Activated CD4-positive, alpha-beta T cell treated with anti-CD3 and anti-CD28 coated beads for 48 hours (primary cell): ENCODE results near the gene VPS37C.

Experiments
- DNase-seq: peaks from one replicate; pipeline ENCODE4 v3.0.0-alpha.2; 2020

VPS37C gene

DNA sequence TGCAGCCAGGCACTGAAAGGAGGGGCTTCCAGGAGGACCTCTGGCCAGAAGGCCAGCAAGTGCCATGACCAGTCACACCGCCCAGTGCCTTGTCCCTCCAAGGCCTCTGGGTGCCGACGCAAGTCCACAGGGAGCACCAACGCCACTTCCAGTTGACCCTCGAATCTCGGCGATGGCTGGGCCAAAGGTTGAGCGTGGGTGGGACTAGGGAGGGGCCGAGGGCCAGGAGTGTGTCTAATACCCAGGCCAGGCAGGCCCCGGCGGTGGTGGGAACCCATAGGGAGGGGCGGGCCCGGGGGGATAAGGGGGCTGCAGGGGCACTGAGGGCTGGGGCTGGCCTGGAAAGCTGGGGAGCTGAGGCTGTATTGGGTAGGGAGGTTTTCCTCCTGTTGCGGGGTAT, 29.6 kb downstream of the VPS37C start:
- no peak for DNase-seq

DNA sequence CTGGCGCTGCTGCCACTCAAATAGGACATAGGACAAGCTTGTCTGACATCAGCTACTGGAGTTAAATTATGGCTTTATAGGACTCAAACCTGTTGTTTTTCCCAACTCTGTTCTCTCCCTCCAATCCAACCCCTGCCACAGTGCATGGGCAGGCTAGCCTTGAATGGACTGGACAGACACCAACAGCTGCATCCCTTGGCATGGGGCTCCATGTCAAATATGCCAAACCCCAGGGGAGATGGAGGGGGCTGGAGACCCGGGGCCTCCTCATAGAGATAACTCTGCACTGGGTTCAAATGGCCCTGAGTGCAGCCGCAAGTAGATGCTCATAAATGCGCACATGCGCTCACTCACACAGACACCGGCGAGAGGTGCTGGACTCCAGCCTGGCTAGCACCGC, 30.0 kb downstream of the VPS37C start:
- DNase-seq = no peak

DNA sequence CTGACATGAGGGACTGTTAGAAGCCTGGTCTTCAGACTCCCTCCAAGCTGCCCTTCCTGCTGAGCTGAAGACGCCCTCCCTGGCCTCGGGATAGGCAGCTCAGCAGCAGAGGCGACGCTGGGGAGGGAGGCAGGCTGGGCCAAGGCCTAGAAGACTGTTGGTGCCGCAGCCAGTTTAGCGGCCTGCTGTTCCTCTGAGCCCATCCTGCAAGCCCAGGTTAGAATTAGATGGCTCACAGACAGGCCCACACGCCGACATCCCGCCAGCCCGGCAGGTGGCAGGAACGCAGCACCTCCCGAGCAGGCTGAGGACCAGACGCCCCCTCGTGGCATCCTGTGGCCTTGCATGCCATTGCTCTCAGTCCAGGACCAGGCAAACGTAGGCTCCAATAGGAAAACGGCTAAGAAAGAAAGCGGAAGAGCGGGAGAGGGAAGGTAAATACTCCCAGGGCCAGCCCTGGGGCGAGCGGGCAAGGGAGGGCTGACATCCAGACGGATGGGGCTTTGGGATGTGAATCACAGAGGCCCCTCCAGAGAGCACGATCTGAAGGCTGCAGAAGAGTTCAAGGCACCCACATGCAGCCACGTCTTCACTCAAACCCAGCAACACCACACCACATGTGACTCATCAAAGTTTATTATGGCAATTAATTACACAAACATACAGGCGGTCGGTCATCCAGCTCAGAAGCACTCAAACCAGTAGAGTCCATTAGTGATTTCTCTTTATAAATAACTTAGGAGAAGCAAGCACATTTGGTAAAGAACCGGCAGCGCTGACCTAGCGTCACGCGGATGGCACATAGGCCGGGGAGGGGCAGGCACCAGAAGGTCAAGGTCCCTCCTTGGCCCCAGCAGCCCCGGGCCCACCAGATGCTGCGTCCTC, 31.3 kb downstream of the VPS37C start:
- DNase-seq = peak; percentile 94

DNA sequence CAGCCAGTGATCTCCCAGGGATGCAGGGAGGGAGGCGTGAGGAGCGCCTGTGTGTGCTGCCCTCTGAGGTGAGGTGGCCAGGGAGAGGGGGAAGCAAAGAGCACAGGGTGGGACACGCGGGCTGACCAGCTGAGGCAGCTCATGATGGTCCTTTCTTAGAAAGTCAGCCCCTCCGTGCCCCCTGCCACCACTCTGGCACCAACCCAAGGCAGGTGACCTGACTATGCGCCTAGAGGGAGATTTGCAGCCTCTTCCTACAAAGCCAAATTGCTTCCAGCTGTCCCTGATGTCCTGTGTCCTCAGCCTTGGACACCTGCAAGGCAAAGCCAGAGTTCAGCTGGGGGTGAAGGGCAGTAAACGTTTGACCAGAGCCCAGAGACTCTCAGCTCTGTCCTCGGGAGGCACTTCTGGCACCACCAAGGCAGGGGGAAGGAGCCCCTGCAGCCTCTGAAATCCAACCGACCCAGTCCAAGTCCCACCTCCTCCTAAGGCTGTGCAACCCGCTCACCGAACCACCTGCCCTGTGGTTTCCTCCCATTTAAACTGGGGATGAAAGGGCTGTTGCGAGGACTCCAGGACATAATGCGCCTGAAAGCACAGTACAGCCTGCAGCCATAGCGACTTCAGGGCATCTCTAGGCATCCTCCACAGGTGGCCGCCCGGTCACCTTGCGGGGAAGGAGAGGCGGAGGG, 32.1 kb downstream of the VPS37C start:
- no peak for DNase-seq

DNA sequence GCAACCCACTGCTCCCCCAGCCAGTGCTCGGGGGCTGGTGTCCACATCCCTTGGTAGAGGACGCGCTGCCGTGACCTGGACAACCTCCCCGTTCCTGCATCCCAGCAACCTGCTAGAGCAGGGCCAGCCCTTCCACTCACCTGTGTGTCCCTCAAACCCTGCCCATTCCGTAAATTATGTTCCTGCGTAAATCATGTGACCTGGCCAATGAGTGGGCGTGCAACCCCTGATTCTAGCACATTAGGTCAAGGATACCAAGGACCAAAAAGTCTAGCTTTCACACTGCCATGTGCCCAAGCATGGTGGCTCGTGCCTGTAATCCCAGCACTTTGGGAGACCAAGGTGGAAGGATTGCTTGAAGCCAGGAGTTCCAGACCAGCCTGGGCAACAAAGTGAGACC, 33.2 kb downstream of the VPS37C start:
- DNase-seq = no peak

DNA sequence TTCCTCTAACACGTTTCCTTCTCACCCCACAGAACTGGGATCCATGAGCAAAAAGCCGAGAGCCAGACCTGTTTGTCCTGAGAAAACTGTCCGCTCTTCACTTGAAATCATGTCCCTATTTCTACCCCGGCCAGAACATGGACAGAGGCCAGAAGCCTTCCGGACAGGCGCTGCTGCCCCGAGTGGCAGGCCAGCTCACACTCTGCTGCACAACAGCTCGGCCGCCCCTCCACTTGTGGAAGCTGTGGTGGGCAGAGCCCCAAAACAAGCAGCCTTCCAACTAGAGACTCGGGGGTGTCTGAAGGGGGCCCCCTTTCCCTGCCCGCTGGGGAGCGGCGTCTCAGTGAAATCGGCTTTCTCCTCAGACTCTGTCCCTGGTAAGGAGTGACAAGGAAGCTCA, 35.0 kb downstream of the VPS37C start:
- DNase-seq = no peak

DNA sequence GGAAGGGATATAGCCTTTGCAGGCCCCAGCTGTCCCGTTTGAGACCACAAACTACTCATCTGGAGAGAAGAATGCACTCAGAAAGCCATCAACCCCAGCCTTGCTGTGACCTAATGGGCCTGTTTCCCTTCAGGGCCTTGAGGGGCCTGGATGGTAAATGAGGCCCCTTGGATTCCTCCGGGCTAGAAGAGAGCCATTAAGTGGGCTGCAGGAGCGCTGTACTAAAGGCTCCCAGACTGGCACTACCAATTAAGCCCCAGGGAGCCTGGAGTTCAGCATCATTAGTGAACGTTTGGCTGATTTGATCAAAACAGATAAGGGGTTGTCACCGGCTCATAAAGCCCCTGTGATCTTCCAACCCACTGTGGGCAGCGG, 35.9 kb downstream of the VPS37C start:
- DNase-seq = no peak

DNA sequence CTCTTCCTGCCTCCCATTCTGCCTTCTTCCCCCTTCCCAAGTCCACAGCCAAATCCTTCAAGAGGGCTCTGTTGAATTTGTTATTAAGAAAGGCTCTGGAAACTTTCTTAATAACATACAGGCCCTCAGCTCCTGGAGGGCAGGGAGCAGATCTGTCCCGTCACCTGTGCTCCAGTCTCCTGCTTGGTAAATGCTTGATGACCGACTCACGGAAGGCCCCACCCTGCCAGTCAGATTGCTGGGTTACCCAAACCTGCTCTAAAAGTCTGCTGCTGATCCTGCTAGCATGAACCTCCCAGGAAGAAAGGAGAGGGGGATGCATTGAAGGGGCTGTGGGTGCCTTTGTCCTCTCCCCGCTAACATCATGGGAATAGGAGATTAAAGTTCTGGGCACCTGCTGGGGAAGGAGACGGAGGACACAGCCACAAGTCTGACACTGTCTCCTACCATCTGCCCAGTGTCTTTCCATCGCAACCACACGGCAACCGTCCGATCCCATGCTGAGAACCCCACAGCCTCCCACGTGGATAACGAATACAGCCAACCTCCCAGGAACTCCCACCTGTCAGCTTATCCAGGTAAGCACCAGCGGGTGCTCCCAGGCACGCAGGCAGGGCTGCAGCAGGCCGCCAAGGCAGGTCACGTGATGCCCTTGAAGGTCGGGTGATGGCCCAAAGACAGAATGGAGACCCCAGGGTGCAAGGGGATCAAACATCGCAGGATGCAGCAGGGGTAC, 36.5 kb downstream of the VPS37C start:
- DNase-seq = no peak

DNA sequence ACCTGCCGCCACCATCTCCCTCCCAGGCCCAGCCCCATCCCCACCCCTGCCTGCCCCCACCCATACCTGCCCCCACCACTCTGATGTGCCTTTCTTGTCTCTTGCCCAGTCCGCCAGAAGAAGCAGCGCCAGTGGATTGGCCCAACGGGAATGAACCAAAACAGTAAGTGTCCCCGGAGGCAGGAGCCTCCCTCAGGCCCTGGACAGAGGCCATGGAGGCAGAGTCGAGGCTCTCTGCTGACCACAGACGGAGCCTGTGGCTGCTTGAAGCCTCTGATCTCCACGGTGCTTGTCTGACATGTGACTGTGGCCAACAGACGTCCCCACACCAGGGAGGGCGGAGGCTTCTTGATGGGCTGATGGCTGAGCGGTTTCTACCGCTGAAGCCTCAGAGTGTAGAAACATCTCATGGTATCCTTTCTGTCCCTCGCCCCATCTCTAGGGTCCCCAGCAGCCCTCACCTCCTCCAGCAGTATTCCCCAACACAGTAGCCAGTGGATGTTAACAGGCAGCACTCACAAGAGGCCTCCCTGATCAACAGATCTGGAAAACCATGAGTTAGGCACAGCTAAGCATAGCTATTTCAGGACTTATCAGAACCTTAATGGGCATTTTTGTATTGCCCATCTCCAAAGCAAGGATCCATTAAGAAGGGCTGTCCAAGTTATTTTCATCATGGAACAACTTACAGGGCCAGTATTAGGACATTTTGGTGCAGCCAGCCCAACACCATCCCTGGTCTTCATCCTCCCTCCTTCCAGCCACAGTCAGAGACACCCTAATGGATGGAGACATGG, 37.3 kb downstream of the VPS37C start:
- DNase-seq = no peak

DNA sequence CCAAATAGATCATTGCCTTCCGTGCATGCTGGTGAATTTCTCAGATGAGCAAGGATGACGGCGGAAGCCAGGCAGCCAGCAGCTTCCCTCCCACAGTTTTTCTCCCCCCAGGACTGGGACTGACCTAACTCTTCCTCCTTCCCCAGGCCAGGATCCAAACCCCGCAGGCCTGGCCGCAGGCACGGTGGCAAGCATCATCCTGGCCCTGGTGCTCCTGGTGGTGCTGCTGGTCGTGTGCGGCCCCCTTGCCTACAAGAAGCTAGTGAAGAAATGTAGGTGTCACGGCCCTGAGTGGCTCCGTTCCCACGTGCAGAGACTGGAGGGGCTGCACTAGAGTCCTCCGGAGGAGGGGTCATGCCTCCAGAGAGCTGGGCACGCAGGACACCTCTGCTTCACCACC, 38.5 kb downstream of the VPS37C start:
- no peak for DNase-seq

DNA sequence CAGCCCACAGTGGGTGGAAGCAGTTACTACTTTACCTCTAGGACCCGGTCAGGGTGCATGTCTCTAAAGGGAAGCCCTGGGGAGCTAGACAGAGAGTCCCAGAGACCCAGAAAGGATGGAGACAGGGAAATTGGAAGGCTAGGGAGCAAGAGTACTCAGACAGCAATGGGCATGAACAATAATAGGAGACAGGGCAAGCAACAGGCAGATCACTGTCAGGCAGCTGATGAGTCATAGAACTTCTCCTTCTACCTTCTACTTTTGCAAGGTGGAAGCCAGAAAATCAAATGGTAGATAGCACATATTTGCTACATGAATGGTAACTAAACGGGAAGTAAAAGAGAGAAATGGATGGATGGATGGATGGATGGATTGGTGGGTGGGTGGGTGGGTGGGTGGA, 39.3 kb downstream of the VPS37C start:
- DNase-seq = no peak

DNA sequence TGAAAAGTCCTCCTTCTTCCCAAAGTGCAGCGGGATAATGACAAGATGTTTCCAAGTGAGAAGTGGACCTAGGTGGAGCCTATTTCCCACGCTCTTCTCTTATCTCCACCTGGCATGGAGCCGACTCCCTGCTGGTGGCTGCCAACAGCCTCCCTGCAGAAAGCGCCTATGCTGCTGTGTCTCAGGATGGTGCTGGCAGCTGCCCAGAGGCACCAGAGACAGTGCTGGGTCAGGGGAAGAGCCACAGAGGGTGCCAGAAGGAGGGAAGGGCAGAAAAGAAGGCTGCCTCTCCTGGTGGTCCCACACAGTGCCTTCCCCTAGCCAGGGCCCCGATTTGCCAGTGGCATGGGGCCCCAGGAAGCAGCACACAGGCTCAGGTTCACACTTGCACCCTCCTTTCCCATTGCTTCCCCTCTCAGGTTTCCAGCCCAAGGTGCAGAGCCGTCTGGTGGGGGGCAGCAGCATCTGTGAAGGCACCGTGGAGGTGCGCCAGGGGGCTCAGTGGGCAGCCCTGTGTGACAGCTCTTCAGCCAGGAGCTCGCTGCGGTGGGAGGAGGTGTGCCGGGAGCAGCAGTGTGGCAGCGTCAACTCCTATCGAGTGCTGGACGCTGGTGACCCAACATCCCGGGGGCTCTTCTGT, 39.9 kb downstream of the VPS37C start:
- no peak for DNase-seq

DNA sequence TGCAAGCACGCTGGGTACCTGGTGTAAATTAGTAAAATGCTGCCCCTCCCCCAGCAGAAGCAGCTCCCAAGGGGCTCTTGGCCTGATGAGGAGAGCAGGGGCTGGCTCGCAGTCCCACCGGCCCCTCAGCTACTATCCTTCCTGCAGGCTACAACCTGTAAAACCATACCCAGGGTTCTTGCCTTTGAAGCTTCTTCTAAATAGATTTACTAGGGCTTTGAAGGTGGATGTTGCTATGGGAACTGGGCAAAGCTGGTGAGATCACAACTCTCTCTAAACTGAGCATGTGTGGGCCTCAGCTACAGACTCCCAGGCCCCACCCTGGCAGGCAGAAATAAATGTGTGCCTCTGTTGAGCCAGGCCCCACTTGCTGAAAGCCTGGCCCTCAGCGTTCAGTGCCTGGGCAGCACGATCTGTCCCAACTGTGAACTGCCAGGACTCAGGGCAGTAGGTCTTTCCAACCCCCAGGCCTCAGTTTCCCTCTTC, 40.5 kb downstream of the VPS37C start:
- no peak for DNase-seq

DNA sequence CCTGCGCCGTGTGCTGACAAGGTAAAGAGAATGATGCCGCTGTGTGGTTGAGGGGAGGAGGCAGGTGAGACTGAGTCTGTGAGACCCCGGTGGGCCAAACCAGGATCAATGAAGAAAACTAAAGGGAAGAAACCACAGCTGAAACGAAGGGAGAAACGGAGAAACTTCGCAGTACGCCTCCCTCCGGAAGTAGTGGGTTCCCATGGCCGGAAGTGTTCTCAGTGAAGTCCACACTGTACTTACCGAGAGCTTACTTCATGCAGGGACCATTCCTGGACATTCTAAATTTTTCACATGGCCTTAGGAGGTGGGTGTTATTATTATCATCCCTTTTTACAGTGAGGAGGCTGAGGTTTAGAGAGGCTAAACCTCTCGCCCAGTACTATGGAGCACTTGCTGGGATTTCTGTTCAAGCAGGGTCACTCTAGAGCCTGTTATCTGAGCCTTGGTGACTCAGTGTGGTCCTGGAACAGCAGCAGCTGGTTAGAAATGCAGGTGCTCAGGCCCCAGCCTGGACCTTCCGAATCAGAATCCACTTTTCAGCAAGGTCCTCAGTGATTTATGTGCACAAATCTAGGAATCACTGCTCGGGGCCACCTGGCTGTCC, 41.0 kb downstream of the VPS37C start:
- no peak for DNase-seq

DNA sequence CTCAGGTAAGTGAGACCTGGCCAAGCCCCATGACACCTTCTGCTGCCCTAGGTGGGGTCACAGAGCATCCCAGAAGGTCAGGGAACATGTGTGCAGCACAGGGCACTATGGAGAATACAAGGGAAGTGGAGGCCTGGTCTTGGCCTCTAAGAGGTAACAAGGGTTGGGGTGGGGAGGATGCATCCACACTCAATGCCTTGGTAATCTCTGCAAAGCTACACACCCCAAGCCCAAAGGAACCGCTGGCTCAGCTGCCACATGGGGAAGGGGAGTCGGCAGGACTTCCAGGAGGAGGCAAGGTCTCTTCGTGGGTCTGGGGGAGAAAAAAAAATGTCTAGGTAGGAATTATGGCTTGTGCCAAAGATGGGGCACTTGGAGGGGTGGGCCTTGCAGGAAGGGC, 41.7 kb downstream of the VPS37C start:
- no peak for DNase-seq

DNA sequence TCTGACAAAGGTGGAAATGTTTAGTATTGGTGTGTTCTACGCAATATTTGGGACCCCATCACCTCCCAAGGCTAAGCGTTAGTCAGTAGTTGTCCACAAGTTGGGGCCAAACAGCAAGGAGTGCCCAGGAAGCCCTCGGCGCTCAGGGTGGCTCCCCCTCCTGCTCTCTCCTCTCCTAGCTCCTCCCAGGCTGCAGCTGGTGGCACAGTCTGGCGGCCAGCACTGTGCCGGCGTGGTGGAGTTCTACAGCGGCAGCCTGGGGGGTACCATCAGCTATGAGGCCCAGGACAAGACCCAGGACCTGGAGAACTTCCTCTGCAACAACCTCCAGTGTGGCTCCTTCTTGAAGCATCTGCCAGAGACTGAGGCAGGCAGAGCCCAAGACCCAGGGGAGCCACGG, 42.2 kb downstream of the VPS37C start:
- no peak for DNase-seq

DNA sequence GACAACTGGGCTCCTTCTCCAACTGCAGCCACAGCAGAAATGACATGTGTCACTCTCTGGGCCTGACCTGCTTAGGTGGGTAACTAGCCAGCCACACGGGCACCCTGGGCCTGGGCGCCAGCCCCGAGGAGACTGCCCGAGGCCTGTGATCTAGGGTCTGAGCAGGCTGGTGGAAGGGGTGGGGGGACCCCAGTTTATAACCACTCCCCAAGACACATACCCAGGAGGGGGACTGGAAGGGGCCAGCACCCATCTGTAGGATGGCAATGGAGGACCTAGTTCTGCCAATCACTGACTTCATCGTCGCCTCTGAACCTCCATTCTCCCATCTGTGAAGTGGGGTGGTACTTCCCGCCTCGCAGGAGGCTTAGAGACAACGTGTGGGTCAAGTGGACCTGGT, 42.8 kb downstream of the VPS37C start:
- DNase-seq = no peak

DNA sequence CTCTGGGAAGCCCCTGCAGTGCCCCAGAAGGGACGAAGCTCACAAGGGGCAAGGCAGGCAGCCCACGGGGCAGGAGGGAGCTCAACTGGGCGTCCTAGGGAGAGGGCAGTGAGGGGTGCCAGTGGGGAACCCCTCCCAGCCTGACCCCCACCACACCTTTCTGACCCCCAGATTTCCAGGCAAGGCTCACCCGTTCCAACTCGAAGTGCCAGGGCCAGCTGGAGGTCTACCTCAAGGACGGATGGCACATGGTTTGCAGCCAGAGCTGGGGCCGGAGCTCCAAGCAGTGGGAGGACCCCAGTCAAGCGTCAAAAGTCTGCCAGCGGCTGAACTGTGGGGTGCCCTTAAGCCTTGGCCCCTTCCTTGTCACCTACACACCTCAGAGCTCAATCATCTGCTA, 43.2 kb downstream of the VPS37C start:
- no peak for DNase-seq

DNA sequence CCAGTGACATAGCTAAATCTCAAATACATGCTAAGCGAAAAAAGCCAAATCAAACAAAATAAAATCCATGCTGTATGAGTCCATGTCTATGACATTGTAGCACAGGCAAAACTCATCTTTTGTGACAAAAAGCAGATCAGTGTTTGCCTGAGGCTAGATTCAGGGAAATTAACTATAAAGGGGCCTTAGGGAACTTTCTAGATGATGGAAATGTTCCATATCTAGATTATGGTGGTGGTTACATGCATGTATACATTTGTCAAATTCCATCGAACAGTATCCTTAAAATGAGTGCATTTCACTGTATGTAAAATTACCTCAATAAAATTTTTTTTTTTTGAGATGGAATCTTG, 44.1 kb downstream of the VPS37C start:
- DNase-seq = no peak

DNA sequence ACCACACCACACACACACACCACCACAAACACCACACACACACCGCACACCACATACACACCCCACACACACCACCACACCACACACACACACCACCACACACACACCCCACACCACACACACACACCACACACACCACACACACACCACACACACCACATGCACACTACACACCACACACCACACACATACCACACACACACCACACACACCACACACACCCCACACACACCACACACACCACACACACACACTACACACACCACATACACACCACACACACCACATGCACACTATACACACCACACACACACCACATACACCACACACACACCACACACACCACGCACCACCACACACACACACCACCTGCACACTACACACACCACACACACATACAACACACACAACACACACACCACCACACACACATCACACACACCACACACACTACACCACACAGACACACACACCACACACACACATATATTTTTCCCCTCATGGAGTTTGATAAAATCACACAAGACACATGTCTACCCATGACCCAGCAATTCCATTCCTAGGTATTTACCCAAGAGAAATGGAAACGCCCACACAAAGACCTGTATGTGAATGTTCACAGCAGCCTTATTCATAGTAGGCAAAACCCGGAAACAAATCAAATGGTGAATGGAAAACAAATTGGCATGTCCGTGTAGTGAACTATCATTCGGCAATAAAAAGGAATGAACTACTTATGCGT, 44.6 kb downstream of the VPS37C start:
- DNase-seq = no peak

DNA sequence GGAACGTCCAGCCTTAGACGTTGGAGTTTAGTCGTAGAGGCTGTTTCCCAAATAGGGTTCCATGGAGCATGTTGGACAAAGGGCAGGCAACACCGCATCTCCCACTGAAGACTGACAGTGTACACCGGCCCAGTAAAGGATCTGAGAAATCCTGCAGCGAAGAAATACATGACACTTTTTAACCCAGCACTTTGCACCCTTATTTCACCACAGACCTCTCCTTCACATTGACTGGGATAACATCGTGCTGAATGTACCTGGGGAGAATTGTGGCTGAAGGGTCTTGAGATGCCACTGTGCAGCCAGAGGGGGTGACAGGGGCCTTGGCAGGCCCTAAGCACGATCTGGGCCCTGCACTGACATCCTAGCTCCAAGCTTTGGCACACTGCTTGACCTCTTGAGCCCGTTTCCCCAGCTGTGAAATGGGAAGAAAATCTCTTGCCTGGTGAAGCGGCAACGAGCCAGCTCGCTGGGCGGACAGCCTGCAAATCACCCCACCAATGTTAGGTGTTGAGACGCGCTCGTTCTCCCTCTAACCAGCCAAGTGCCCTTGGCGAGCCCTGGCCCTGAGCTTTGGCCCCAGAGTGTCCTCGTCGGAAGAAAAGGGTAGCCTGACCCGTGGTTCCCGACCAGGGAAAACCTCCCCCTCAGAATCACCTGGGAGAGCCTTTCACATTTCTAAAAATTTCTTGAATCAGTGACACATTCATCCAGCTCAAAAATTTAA, 45.6 kb downstream of the VPS37C start:
- DNase-seq = no peak
